Measurements from ENCODE around the gene RNU6-9. TPM values are rescaled to one million over a fixed set of nuclear protein-coding genes. Genes with fewer than 3 reads are reported as not detected.

Gene RNU6-9
- total RNA-seq, 1 experiment from 2014 or later: not detected

DNA sequence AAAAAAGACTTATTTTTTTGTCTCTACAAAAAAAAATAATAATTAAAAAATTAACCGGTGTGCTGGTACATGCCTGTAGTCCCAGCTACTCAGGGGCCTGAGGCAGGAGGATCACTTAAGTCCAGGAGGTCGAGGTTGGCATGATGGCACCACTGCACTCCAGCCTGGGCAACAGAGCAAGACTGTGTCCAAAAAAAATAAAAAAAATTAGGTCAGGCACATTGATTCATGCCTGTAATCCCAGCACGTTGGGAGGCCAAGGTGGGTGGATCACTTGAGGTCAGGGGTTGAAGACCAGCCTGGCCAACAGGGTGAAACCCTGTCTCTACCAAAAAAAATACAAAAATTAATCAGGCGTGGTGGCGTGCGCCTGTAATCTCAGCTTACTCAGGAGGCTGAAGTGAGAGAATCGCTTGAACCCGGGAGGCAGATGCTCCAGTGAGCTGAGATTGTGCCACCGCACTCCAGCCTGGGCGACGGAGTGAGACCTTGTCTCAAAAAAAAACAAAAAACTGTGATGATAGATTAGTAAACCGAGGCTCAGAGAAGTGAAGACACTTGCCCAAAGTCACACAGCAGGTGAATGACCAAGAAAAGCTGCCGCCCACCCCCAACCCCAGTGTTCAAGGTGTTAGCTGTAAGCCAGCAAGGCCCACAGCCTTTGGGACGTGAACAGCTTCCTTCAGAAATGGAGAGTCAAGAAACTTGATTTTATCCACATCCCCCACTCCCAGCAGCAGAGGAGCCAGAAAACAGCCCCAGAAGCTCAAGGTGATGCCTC lies 9.4 kb downstream of the RNU6-9 start:
- intact Hi-C loops (cut with micrococcal nuclease; ENCODE audit: unreplicated experiment): no loop called here
- H3F3A ChIP-seq (ENCODE audit: insufficient read depth, low read depth): 0 out of 2 replicates have a peak, but pooled peaks cover 3% of the 10 kb centered on the region
- H3K36me3 ChIP-seq (ENCODE audit: low read depth): no peaks in the 10 kb centered on the region
- H3K79me2 ChIP-seq (ENCODE audit: low read depth): peaks cover 14% of the 10 kb centered on the region
- H3K27ac ChIP-seq: no peak overlapping the region
- H4K20me1 ChIP-seq (ENCODE audit: insufficient read depth): peaks cover 41% of the 10 kb centered on the region
- ChIA-PET CTCF (no interaction called here), POLR2A (ENCODE audit: unreplicated experiment) (no interaction called here)
- no peak overlapping the region for H2AFZ ChIP-seq
- no peak overlapping the region for H3K4me3 ChIP-seq
- no peak overlapping the region for H3K4me2 ChIP-seq
- DNase-seq: no peak
- H3K9me2 ChIP-seq (ENCODE audit: insufficient read depth): no peaks in the 10 kb centered on the region
- H3K9me3 ChIP-seq (ENCODE audit: insufficient read depth, low read depth): no peaks in the 10 kb centered on the region
- TF ChIP-seq, protein P1, sequence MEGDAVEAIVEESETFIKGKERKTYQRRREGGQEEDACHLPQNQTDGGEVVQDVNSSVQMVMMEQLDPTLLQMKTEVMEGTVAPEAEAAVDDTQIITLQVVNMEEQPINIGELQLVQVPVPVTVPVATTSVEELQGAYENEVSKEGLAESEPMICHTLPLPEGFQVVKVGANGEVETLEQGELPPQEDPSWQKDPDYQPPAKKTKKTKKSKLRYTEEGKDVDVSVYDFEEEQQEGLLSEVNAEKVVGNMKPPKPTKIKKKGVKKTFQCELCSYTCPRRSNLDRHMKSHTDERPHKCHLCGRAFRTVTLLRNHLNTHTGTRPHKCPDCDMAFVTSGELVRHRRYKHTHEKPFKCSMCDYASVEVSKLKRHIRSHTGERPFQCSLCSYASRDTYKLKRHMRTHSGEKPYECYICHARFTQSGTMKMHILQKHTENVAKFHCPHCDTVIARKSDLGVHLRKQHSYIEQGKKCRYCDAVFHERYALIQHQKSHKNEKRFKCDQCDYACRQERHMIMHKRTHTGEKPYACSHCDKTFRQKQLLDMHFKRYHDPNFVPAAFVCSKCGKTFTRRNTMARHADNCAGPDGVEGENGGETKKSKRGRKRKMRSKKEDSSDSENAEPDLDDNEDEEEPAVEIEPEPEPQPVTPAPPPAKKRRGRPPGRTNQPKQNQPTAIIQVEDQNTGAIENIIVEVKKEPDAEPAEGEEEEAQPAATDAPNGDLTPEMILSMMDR (conservative IDR thresholded peaks at IDR 0.05): no peak
- TF ChIP-seq EZH2 (IDR thresholded peaks at IDR 0.05; ENCODE audit: low read depth): no peak
- no TSS peak for BruUV-seq (replicated peaks)
- H3K27me3 ChIP-seq (ENCODE audit: insufficient read depth, low read depth): no peaks in the 10 kb centered on the region
- no peaks in the 10 kb centered on the region for H3K4me1 ChIP-seq (replicated peaks; ENCODE audit: insufficient read depth)

DNA sequence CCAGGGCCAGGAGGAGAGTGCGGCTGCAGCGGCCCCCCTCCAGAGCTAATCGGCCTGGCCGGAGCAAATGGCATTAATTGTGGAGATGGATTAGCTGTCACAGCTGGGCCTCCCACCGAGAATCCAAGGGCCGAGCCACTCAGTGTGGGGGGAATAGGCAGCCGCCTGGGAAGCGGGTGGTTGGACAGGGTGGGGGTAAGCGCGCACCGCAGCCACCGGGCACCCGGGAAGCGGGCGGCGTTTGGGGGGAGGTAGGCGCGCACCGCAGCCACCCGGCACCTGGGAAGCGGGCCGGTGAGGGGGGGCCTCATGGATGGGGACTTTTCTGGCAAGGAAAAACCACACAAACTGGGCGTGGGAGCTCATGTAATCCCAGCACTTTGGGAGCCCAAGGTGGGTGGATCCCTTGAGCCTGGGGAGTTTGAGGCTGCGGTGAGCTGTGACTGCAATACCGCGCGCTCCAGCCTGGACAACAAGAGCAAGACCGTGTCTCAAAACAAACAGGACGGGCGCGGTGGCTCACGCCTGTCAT lies 10.0 kb downstream of the RNU6-9 start:
- Histone ChIP-seq H4K20me1 (ENCODE audit: insufficient read depth) (peaks cover 45% of the 10 kb centered on the region), H3K36me3 (ENCODE audit: low read depth) (no peaks in the 10 kb centered on the region), H2AFZ (no peak overlapping the region), H3F3A (ENCODE audit: insufficient read depth, low read depth) (peaks cover 7% of the 10 kb centered on the region; the same call in 1 of the 2 replicates), H3K27ac (no peak overlapping the region), H3K9me3 (ENCODE audit: insufficient read depth, low read depth) (no peaks in the 10 kb centered on the region), H3K4me1 (replicated peaks; ENCODE audit: insufficient read depth) (peaks cover 3% of the 10 kb centered on the region; the same call in 1 of the 2 replicates), H3K79me2 (ENCODE audit: low read depth) (peaks cover 21% of the 10 kb centered on the region), H3K9me2 (ENCODE audit: insufficient read depth) (no peaks in the 10 kb centered on the region), H3K4me3 (no peak overlapping the region), H3K4me2 (no peak overlapping the region), H3K27me3 (ENCODE audit: insufficient read depth, low read depth) (no peaks in the 10 kb centered on the region)
- no TSS peak for BruUV-seq (replicated peaks)
- TF ChIP-seq EZH2 (IDR thresholded peaks at IDR 0.05; ENCODE audit: low read depth): no peak
- TF ChIP-seq, protein P1 (conservative IDR thresholded peaks at IDR 0.05): no peak
- no peak for DNase-seq
- intact Hi-C loops (cut with micrococcal nuclease; ENCODE audit: unreplicated experiment): no loop called here
- POLR2A ChIA-PET (ENCODE audit: unreplicated experiment): no interaction called here
- CTCF ChIA-PET: no interaction called here

DNA sequence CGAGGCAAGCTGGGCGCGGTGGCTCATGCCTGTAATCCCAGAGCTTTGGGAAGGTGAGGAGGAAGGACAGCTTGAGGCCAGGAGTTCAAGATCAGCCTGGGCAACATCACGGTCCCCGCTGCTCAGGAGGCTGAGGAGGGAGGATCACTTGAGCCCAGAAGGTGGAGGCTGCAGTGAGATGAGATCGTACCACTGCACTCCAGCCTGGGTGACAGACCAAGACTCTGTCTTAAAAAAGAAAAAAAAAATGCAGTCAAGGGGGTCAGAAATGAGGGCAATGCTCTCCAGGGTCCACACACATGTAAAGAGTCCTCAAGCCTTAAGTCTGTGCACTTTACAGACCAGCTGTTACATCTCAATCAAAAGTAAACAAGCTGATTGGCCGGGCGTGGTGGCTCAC lies 11.3 kb downstream of the RNU6-9 start:
- Histone ChIP-seq H3K9me2 (ENCODE audit: insufficient read depth) (no peaks in the 10 kb centered on the region), H3K4me3 (no peak overlapping the region), H3K79me2 (ENCODE audit: low read depth) (peaks cover 26% of the 10 kb centered on the region), H2AFZ (no peak overlapping the region), H3K27me3 (ENCODE audit: insufficient read depth, low read depth) (no peaks in the 10 kb centered on the region), H4K20me1 (ENCODE audit: insufficient read depth) (peaks cover 38% of the 10 kb centered on the region; the same call in 1 of the 2 replicates), H3F3A (ENCODE audit: insufficient read depth, low read depth) (peaks cover 15% of the 10 kb centered on the region; the same call in 1 of the 2 replicates), H3K4me2 (no peak overlapping the region), H3K27ac (no peak overlapping the region), H3K36me3 (ENCODE audit: low read depth) (no peaks in the 10 kb centered on the region), H3K4me1 (replicated peaks; ENCODE audit: insufficient read depth) (peaks cover 13% of the 10 kb centered on the region), H3K9me3 (ENCODE audit: insufficient read depth, low read depth) (no peaks in the 10 kb centered on the region)
- CTCF ChIA-PET: no interaction called here
- no TSS peak for BruUV-seq (replicated peaks)
- intact Hi-C loops (cut with micrococcal nuclease; ENCODE audit: unreplicated experiment): no loop called here
- no peak for TF ChIP-seq EZH2 (IDR thresholded peaks at IDR 0.05; ENCODE audit: low read depth)
- TF ChIP-seq, protein P1 (conservative IDR thresholded peaks at IDR 0.05): no peak
- no peak for DNase-seq
- POLR2A ChIA-PET (ENCODE audit: unreplicated experiment): no interaction called here
